Thymus (tissue), 11 donors: ENCODE data around the gene RGS11. TPM values are rescaled to one million over a fixed set of nuclear protein-coding genes. Genes with fewer than 3 reads are reported as not detected.

ENCODE experiments used
- DNase-seq, 9 donors: peaks; one replicate each; pipeline ENCODE4 v3.0.0-alpha.2; 2013; ENCODE audit warnings: low spot score in 9 of 9, low read depth in 6 of 9, missing footprints in 1 of 9
- H3K27ac ChIP-seq, 2 donors: one replicate each; pipeline ENCODE4 v1.5.1; 2013; ENCODE audit warnings: control low read depth in 1 of 2, low read depth in 1 of 2, low read length in 1 of 2, mild to moderate bottlenecking in 1 of 2, moderate library complexity in 1 of 2
- H3K27me3 ChIP-seq, 2 donors: one replicate each; pipeline ENCODE4 v1.5.1; 2013; ENCODE audit warnings: low read length in 1 of 2; ENCODE audit not compliant: control insufficient read depth in 2 of 2, insufficient read depth in 1 of 2
- H3K36me3 ChIP-seq, 2 donors: one replicate each; pipeline ENCODE4 v1.5.1; 2013; ENCODE audit warnings: low read length in 1 of 2, mild to moderate bottlenecking in 1 of 2, moderate library complexity in 1 of 2; ENCODE audit not compliant: control insufficient read depth in 2 of 2, insufficient read depth in 2 of 2
- H3K4me1 ChIP-seq, 2 donors: one replicate each; pipeline ENCODE4 v1.5.1; 2013; ENCODE audit warnings: low read length in 2 of 2; ENCODE audit not compliant: control insufficient read depth in 2 of 2, insufficient read depth in 2 of 2
- H3K4me3 ChIP-seq, 2 donors: one replicate each; pipeline ENCODE4 v1.5.1; 2013; ENCODE audit warnings: low read length in 2 of 2, control low read depth in 1 of 2, mild to moderate bottlenecking in 1 of 2
- H3K9me3 ChIP-seq, 2 donors: one replicate each; pipeline ENCODE4 v1.5.1; 2013; ENCODE audit warnings: low read length in 1 of 2, mild to moderate bottlenecking in 1 of 2; ENCODE audit not compliant: control insufficient read depth in 2 of 2, insufficient read depth in 1 of 2
- WGBS: extraction: QIAGEN DNeasy Blood & Tissue Kit; methylation state at CpG from one replicate; pipeline ENCODE4 v1.1.7; 2013; 5-methylcytosine and 5-hydroxymethylcytosine counted together
- polyA plus RNA-seq: library from polyadenylated mRNA; stranded (reverse); fragments of 200-250 nt; gene quantifications from one replicate; pipeline ENCODE4 v1.2.3, GENCODE V29; 2013
- total RNA-seq: library from RNA; stranded (reverse); fragments of 120-200 nt; gene quantifications from one replicate; pipeline ENCODE4 v1.2.4, GENCODE V29; 2013
- donor health status: healthy.

Gene RGS11
- total and polyA plus RNA-seq, 2 donors: 1.3 TPM; not detected in 1

DNA sequence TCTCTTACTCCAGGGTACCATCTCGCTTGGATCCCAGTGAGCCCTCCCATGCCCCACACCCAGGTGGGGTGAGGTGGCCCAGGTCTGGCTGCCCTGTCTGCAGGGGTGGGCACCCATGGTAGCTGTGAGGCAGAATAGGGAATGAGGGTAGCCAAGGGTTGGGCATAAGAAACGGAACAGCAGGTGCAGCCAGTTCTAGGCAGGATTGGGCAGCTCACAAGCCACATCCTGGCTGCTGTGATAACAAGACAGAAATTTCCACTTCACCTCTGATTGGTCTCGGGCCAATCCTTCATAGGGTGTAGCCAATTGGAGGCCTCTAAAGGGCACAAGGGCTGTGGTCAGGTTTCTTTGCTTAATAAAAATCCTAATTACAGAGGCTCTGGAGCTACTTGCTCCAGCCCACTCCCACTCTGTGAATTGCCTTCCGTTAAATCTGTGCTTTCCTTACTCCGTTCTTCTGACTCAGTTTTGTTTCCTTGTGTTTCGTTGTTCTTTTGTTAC, 3.2 kb upstream of the RGS11 start:
- Histone ChIP-seq H3K9me3 (peaks cover 0 to 4% of the 10 kb centered on the region in 2 donors), H3K4me3 (no peak overlapping the region), H3K27ac (no peak overlapping the region), H3K27me3 (peaks cover 66 to 89% of the 10 kb centered on the region in 2 donors), H3K4me1 (peaks cover 0 to 2% of the 10 kb centered on the region in 2 donors), H3K36me3 (no peaks in the 10 kb centered on the region)
- 48% methylated on average over 6 of the region's 6 CpGs for WGBS
- peak in 2 of 9 donors; percentile 7 to 56 for DNase-seq

DNA sequence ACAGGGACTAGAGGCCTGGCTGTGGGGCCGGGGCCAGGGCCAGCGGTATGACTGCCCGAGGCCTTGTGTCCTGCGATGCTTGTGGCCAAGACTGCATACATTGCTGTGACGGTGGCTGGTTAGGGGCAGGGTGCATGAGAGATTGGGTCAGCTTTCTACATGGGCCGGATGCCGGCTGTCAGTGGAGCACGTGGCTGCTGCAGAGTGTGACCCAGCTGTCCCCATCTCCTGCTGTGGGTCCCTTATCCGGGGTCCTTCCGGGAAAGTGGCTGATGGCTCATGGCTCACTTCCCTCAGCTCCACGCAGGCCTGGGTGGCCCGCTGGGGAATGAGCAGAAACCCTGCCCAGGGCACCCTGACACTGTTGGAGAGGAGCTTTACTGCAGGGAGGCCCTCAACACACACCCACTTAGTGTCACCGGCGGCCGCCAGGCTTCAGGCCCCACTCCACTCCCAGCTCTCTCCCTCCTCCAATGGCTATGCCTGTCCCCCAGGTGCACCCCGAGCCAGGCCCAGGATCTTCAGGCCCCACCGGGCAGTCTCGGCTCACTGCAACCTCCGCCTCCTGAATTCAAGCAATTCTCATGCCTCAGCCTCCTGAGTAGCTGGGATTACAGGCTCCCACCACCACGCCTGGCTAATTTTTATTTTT, 808 bp upstream of the RGS11 start:
- WGBS: 95% methylated on average over 20 of the region's 20 CpGs
- Histone ChIP-seq H3K4me1 (peaks cover 0 to 2% of the 10 kb centered on the region in 2 donors), H3K27ac (no peak overlapping the region), H3K9me3 (peaks cover 0 to 4% of the 10 kb centered on the region in 2 donors), H3K27me3 (peaks cover 67 to 86% of the 10 kb centered on the region in 2 donors), H3K36me3 (no peaks in the 10 kb centered on the region), H3K4me3 (no peak overlapping the region)
- DNase-seq: no peak

DNA sequence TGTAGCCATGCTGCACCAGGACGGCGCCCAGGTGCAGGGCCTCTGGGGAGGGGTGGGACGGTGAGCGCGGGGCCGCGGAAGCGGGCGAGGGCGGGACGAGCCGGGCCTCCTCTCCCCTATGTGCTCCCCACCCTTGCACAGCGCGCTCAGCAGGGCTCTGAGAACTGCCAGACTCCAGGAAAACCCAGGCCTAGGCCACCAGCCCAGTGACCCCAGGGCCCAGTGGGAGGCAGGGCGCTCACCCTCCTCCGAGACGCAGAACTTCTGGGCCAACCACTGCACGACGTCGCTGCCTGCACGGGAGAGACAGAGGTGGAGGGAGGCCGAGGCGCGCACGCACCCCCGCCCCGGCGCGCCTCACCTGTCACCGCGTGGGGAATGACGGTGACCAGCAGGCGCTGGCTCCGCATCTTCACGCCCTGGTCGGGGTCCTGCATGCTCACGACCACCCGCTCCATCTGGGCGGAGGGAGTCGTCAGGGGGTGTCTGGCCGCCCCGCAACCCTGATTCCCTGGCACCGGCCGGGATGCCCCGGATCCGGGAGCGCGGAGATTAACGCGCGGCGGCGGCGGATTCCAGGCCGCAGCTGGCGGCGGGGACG, 603 bp downstream of the RGS11 start:
- DNase-seq: peak in 1 of 9 donors; percentile 15
- H3K4me3 ChIP-seq: no peak overlapping the region
- 4% methylated on average over 58 of the region's 58 CpGs for WGBS
- H3K36me3 ChIP-seq: no peaks in the 10 kb centered on the region
- peaks cover 53 to 82% of the 10 kb centered on the region in 2 donors for H3K27me3 ChIP-seq
- no peak overlapping the region for H3K27ac ChIP-seq
- H3K4me1 ChIP-seq: peaks cover 0 to 2% of the 10 kb centered on the region in 2 donors
- H3K9me3 ChIP-seq: peaks cover 0 to 4% of the 10 kb centered on the region in 2 donors

DNA sequence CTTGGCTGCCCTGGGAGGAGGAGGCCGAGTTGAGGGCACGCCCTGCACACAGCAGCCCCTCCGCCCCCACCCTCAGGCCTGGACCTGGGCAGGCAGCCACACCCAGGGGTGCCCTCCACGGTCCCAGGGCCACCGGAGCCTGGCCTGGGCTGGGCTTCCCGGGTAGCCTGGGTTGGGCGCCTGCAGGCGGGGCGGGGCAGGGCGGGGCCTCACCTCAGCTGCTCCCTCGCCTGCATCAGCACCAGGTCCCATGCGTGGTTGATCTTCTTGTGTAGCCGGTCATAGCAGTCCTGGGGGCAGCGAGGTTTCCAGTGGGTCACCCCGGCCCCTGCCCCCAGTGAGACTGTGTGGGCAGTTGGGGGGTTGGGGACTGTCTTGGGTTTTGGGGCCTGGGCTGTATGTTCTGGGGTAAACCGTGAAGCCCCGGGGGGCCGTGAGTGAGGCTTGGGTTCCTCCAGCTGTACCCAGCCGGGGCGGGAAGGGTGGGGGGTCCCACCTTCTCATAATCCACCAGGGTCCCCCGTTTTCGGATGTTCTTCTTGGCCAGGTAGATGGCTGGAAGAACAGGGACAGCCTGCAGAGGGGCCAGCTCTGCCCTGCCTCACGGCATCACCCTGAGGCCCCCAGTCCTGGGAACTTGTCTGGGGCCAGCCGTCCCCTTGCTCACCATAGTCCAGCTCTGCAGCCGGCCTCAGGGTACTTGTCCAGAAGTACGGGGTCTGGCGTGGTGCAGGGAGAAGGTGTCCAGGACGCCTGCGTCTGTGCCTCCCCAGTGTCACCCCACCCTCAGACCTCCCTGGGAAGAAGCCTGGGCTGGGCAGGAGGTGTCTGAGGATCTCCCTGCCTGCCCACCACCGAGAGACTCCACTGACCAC, 2.0 kb downstream of the RGS11 start:
- Histone ChIP-seq H3K4me1 (peaks cover 0 to 2% of the 10 kb centered on the region in 2 donors), H3K4me3 (no peak overlapping the region), H3K27ac (no peak overlapping the region), H3K9me3 (peaks cover 0 to 4% of the 10 kb centered on the region in 2 donors), H3K27me3 (peaks cover 41 to 72% of the 10 kb centered on the region in 2 donors), H3K36me3 (no peaks in the 10 kb centered on the region)
- DNase-seq: no peak
- WGBS: 92% methylated on average over 30 of the region's 30 CpGs

DNA sequence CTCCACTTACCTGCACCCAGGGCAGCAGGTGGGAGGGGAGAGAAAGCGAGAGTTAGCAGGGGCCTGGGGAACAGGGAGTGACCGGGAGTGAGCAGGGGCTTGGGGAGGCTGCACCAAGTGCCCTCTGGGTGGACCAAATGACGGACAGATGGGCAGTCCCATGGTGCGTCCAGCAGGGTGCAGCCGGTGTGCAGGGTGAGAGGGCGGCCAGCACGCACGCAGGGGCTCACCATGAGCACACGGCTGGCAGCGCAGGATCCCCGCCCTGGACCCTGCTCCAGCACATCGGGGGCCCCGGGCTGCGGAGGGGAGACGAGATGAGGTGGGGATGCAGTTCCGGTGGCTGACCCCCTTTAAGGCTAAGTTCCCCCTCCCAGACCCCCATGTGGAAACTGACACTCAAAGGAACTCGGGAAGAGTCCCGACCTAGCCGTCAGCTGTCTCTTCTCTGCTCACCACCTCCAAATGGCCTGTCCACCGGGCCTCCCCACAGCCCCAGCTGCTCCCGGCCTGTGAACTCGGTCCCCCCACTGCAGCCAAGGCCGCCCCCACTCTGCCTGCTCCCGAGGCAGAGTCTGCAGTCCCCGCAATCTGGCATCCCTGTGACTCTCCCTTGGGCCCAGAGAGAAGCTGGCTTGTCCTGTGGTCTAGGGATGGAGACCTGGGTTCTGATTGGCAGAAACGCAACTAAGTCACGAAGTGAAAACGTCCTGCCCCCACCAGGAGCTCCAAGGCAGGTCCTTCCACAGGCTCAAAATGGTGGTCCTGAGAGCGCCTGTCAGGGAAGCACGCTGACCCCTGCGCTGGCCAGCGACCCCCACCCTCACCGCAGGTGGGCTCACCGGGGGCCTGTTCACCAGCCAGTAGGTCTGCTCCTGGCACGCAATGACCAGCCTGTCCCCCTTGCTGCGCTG, 2.9 kb downstream of the RGS11 start:
- no peak overlapping the region for H3K4me3 ChIP-seq
- 91% methylated on average over 36 of the region's 36 CpGs for WGBS
- H3K9me3 ChIP-seq: peaks cover 1 to 4% of the 10 kb centered on the region in 2 donors
- H3K27me3 ChIP-seq: peaks cover 38 to 63% of the 10 kb centered on the region in 2 donors
- peaks cover 0 to 2% of the 10 kb centered on the region in 2 donors for H3K4me1 ChIP-seq
- no peak for DNase-seq
- no peaks in the 10 kb centered on the region for H3K36me3 ChIP-seq
- H3K27ac ChIP-seq: no peak overlapping the region

DNA sequence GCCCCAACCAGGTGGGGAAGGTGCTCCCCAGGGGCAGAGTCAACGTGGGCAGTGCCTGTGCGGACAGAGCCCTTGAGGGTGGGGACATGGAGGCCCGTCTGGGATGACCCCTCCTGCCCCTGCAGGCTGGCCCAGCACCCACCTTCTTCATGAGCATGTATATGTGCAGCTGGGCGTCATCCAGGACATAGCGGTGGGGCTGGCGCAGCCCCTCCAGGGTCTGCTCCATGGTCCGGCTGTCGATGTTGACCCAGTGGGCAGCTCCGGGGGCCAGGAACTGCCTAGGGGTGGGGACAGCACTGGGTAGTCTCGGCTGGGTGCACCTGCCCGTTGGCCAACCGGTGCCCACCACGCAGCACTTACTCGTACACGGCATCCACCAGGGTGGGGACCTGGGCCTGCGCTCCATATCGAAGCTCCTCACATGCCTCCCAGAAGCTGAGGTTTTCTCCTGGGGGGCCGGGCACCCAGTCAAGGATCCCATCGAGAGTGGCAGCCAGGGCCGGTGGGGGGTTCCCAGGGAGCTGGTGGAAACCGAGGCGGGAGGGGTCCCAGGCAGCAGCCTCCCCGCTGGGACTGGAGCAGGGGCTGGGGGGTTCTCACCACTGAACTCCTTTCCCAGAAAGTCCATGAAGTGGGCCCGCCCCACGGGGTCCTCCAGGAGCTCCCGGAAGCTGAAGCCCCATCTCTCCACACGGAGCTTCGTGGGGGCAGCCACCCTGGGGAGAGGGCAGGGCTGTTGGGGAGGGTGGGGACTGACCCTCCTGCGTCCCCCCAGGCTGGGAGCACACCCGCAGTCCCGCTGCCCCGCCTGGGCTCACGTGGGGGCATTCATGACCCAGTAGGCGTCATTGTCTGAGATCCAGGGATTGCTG, 5.1 kb downstream of the RGS11 start:
- Histone ChIP-seq H3K27me3 (peaks cover 26 to 42% of the 10 kb centered on the region in 2 donors), H3K36me3 (peaks cover 0 to 4% of the 10 kb centered on the region in 2 donors), H3K9me3 (peaks cover 1 to 4% of the 10 kb centered on the region in 2 donors), H3K27ac (no peak overlapping the region), H3K4me1 (peaks cover 0 to 2% of the 10 kb centered on the region in 2 donors), H3K4me3 (no peak overlapping the region)
- DNase-seq: no peak
- whole genome bisulfite sequencing: 93% methylated on average over 34 of the region's 34 CpGs

DNA sequence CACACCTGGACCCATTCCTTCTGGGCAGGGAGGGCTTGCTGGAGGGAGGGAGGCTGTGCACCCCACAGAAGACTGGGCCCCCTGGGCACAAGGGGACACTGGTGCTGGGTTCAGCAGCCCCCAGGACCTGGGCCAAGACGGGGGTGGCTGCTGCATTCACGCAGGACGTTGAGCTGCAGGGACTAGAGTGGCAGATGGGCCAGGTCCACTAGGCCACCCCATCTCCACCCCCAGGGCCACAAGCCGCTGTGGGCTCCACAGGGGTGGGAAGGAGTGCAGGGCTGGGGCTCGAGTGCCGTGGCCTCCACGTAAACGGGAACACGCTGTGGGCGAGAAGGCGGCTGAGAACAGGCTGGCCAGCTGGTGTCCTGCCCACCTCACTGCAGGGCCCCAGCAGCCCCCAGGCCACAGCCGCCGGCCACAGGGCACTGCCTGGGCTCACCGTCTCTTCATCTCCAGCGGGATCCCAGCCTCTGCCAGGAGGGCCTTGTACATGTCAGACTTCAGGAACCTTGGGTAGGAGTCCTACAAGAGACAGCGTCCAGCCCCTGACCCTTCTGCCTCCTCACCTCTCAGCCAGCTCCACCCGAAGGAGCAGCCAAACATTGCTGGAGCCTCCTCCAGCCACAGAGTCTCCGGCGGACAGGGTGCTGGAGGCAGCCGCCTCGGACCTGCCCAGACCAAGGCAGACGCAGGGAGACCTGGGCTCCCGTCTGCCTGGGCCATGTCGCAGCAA, 6.5 kb downstream of the RGS11 start:
- no peak for DNase-seq
- H3K27me3 ChIP-seq: peaks cover 14 to 30% of the 10 kb centered on the region in 2 donors

More for the DNA sequence above, 6.5 kb downstream of the RGS11 start:
- Histone ChIP-seq H3K27ac (no peak overlapping the region), H3K9me3 (peaks cover 0 to 1% of the 10 kb centered on the region in 2 donors), H3K4me3 (no peak overlapping the region), H3K36me3 (peaks cover 7 to 17% of the 10 kb centered on the region in 2 donors), H3K4me1 (no peaks in the 10 kb centered on the region)
- 94% methylated on average over 24 of the region's 24 CpGs for WGBS
